CD4-positive, alpha-beta T cell (primary cell): ENCODE measurements around the gene PLD6. TPM values are rescaled to one million over a fixed set of nuclear protein-coding genes. Genes with fewer than 3 reads are reported as not detected.

Experiments
- ATAC-seq: fragments of 200-7000 bp; cut with Tn5 transposase; one replicate; pipeline ENCODE4 v1.10.0; 2022; ENCODE audit warnings: mild to moderate bottlenecking; ENCODE audit not compliant: poor library complexity
- CTCF ChIA-PET: fragments of 350-600 bp; sonication (Branson Sonifier 250); formaldehyde crosslinking; loops from one replicate; lab custom pipeline; 2021; ENCODE audit warnings: antibody characterized with exemption, inconsistent platforms; lab: Charles Lee
- POLR2A ChIA-PET: fragments of 350-600 bp; sonication (Branson Sonifier 250); formaldehyde crosslinking; loops from one replicate; lab custom pipeline; 2021; ENCODE audit warnings: antibody characterized with exemption, inconsistent platforms; lab: Charles Lee
- DNase-seq, 14 experiments: peaks; one replicate each; pipeline ENCODE4 v3.0.0-alpha.2; 2013 to 2020; ENCODE audit warnings: mixed read lengths in 2 of 14
- H3K27ac ChIP-seq, 2 donors: one replicate each; pipeline versions ENCODE4 v1.5.1 to v1.7.0; 2013; ENCODE audit warnings: low read length in 2 of 2, low read depth in 1 of 2, mild to moderate bottlenecking in 1 of 2
- H3K27me3 ChIP-seq, 2 experiments: 1 replicate in 1 of 2; 2 replicates in 1 of 2; pipeline versions ENCODE4 v1.6.1 to v1.7.0; 2013; ENCODE audit warnings: low read length in 2 of 2, control low read depth in 1 of 2, mild to moderate bottlenecking in 1 of 2, moderate library complexity in 1 of 2; ENCODE audit not compliant: insufficient read depth in 2 of 2, control insufficient read depth in 1 of 2
- H3K36me3 ChIP-seq: one replicate; pipeline ENCODE4 v1.6.1; 2013; ENCODE audit warnings: low read length, control low read depth; ENCODE audit not compliant: insufficient read depth
- H3K4me1 ChIP-seq: one replicate; pipeline ENCODE4 v1.6.1; 2013; ENCODE audit warnings: low read length, control low read depth; ENCODE audit not compliant: insufficient read depth
- H3K4me3 ChIP-seq: one replicate; pipeline ENCODE4 v1.5.1; 2013; ENCODE audit warnings: mild to moderate bottlenecking, low read length, moderate library complexity
- H3K9me3 ChIP-seq, 2 experiments: 1 replicate in 1 of 2; 2 replicates in 1 of 2; pipeline versions ENCODE4 v1.6.1 to v1.7.0; 2013; ENCODE audit warnings: low read length in 2 of 2, mild to moderate bottlenecking in 2 of 2, control low read depth in 1 of 2, moderate library complexity in 1 of 2; ENCODE audit not compliant: control insufficient read depth in 1 of 2, insufficient read depth in 1 of 2
- H3K27ac Mint-ChIP-seq: one replicate; pipeline ENCODE4 v1.8.0; 2020; ENCODE audit warnings: mixed read lengths
- H3K27me3 Mint-ChIP-seq: one replicate; pipeline ENCODE4 v1.8.0; 2021; ENCODE audit warnings: mixed read lengths
- H3K36me3 Mint-ChIP-seq: one replicate; pipeline ENCODE4 v1.8.0; 2021; ENCODE audit warnings: low read depth, mixed read lengths
- H3K4me1 Mint-ChIP-seq: one replicate; pipeline ENCODE4 v1.8.0; 2021; ENCODE audit warnings: low read depth, mixed read lengths
- H3K4me3 Mint-ChIP-seq: one replicate; pipeline ENCODE4 v1.8.0; 2020; ENCODE audit warnings: mild to moderate bottlenecking, mixed read lengths
- H3K9me3 Mint-ChIP-seq: one replicate; pipeline ENCODE4 v1.8.0; 2020; ENCODE audit warnings: mixed read lengths
- intact Hi-C, 2 experiments: fragments of 100-400 bp; cut with DNase I in 1 of 2; cut with micrococcal nuclease in 1 of 2; formaldehyde crosslinking; loops; one replicate each; pipeline versions ENCODE4 v1.15.1 to v1.9.0; 2023 to 2025; cut with DNase I, micrococcal nuclease
- total RNA-seq, 174 experiments: library from RNA in 2 of 174; stranded (reverse) in 2 of 174; gene quantifications; one replicate each; pipeline ENCODE4 v1.2.3 and lab custom pipeline; 2021 to 2026
- TF ChIP-seq, protein P1 (sequence below): fragments of 200-600 bp; IDR thresholded peaks from one replicate; pipeline ENCODE4 v1.8.0; 2022; ENCODE audit warnings: antibody characterized with exemption, mild to moderate bottlenecking

Gene PLD6
- total RNA-seq, 2 experiments from 2014 or later = 7.1 to 7.5 TPM

DNA sequence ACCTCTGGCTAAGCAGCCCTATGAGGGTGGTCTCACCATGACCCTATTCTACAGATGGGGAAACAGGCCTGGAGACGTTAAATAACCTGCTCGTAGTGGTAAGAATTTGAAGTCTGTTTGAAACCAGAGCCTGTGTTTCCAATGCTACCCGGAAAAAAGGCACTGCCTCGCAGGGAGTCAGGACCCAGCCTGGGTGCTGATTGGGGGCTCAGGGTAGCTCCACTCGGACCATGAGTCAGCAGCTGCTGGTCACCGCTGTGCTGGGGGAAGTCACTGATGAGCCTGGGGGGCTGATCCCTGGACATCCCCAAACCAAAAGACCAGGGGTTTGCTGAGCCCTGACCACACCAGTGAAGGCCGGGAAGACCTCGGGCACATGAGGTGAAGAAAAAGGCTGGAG is 9.4 kb upstream of the PLD6 start:
- no peak overlapping the region for H3K4me3 ChIP-seq
- Mint-ChIP-seq H3K9me3 (no peaks in the 10 kb centered on the region), H3K27me3 (no peaks in the 10 kb centered on the region), H3K4me3 (no peak overlapping the region), H3K36me3 (peaks cover 56% of the 10 kb centered on the region), H3K4me1 (no peaks in the 10 kb centered on the region), H3K27ac (no peak overlapping the region)
- TF ChIP-seq, protein P1, sequence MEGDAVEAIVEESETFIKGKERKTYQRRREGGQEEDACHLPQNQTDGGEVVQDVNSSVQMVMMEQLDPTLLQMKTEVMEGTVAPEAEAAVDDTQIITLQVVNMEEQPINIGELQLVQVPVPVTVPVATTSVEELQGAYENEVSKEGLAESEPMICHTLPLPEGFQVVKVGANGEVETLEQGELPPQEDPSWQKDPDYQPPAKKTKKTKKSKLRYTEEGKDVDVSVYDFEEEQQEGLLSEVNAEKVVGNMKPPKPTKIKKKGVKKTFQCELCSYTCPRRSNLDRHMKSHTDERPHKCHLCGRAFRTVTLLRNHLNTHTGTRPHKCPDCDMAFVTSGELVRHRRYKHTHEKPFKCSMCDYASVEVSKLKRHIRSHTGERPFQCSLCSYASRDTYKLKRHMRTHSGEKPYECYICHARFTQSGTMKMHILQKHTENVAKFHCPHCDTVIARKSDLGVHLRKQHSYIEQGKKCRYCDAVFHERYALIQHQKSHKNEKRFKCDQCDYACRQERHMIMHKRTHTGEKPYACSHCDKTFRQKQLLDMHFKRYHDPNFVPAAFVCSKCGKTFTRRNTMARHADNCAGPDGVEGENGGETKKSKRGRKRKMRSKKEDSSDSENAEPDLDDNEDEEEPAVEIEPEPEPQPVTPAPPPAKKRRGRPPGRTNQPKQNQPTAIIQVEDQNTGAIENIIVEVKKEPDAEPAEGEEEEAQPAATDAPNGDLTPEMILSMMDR = no peak
- intact Hi-C loops = loop anchor here in 1 of 2 experiments (5.0 kb wide), 1 partner anchor 38 kb away; no protein-coding TSS in a partner anchor
- POLR2A ChIA-PET = no interaction called here
- H3K27ac ChIP-seq = no peak overlapping the region
- H3K9me3 ChIP-seq = no peaks in the 10 kb centered on the region
- CTCF ChIA-PET = no interaction called here
- DNase-seq (no peak), ATAC-seq (no peak)
- peaks cover 61% of the 10 kb centered on the region for H3K36me3 ChIP-seq
- no peaks in the 10 kb centered on the region for H3K27me3 ChIP-seq
- no peaks in the 10 kb centered on the region for H3K4me1 ChIP-seq

DNA sequence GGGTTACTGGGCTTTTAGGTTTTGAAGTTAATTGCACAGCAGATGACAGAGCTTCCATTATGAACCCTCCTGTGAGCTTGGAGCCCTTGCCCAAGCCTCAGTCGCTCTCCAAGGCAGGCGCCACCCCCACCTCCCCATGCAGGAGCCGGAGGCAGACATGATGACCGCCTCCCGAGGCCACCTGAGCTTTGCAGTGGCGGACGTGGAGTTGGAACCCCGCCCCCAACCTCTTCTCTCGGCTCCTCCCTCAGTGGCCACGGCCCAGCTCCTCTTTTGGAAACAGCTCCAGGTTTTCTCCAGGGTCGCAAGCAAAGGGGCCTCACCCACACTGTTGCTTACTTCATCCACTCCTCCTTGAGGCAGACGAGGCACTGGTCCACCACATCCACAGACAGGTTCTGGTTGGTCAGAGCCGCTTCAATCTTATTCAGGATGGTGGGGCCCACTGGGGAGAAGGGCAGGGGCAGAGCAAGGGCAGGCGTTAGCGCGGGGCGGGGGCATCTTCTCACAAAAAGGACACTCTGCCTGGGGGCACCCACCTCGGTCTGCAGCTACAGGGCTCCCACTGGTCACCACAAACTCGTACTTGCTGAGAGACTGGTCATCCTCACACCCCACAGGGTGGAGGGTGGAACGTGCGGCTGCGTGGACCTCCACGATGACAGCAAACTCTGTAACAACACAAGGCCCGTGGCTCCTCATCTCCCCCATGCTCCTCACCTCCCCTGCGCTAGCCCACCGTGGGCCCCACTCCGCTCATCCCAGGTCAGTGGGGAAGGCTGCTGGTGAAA is 8.7 kb upstream of the PLD6 start:
- Mint-ChIP-seq H3K36me3 (peaks cover 49% of the 10 kb centered on the region), H3K9me3 (no peaks in the 10 kb centered on the region), H3K27me3 (no peaks in the 10 kb centered on the region), H3K27ac (no peak overlapping the region), H3K4me1 (no peaks in the 10 kb centered on the region), H3K4me3 (no peak overlapping the region)
- TF ChIP-seq, protein P1 = no peak
- peaks cover 54% of the 10 kb centered on the region for H3K36me3 ChIP-seq
- ChIA-PET CTCF (interaction anchor here (1.4 kb wide), 1 partner anchor 73 kb away, joined by 3 read pairs; no protein-coding TSS in a partner anchor), POLR2A (interaction anchor here (0.8 kb wide), 1 partner anchor 37 kb away, joined by 3 read pairs; no protein-coding TSS in a partner anchor)
- no peaks in the 10 kb centered on the region for H3K4me1 ChIP-seq
- ATAC-seq = no peak
- H3K4me3 ChIP-seq = no peak overlapping the region
- H3K9me3 ChIP-seq = no peaks in the 10 kb centered on the region
- DNase-seq = no peak
- no peaks in the 10 kb centered on the region for H3K27me3 ChIP-seq
- intact Hi-C loops = loop anchor here in 1 of 2 experiments (5.0 kb wide), 1 partner anchor 38 kb away; no protein-coding TSS in a partner anchor
- no peak overlapping the region for H3K27ac ChIP-seq

DNA sequence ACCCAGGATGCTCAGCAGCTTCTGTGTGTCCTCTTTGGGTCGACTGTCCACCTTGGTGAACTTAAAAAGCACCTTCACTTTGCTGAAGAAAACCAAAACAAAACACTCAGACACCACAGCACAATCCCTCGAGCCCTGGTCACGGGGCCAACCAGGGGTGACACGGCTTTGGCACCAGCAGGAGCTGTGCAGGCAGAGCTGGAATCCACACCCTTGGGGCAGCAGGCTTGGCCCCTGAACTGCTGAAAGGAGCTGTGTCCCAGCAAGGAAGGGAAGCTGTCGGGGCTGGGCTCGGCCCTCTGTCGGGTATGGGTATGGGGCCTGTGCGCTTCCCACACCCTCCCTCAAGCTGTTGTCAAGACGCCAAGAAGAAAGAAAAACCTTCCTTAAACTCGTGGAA is 7.6 kb upstream of the PLD6 start:
- H3K9me3 Mint-ChIP-seq = no peaks in the 10 kb centered on the region
- peaks cover 41% of the 10 kb centered on the region for H3K36me3 Mint-ChIP-seq
- no peak for ATAC-seq

More for the DNA sequence above, 7.6 kb upstream of the PLD6 start:
- no peak overlapping the region for H3K4me3 Mint-ChIP-seq
- H3K27me3 ChIP-seq = no peaks in the 10 kb centered on the region
- TF ChIP-seq, protein P1 = no peak
- H3K4me1 ChIP-seq = no peaks in the 10 kb centered on the region
- ChIA-PET CTCF (interaction anchor here (1.4 kb wide), 1 partner anchor 72 kb away, joined by 3 read pairs; no protein-coding TSS in a partner anchor), POLR2A (interaction anchor here (0.8 kb wide), 1 partner anchor 36 kb away, joined by 3 read pairs; no protein-coding TSS in a partner anchor)
- H3K4me1 Mint-ChIP-seq = no peaks in the 10 kb centered on the region
- H3K27me3 Mint-ChIP-seq = no peaks in the 10 kb centered on the region
- intact Hi-C loops = no loop called here
- no peaks in the 10 kb centered on the region for H3K9me3 ChIP-seq
- H3K27ac Mint-ChIP-seq = no peak overlapping the region
- H3K4me3 ChIP-seq = no peak overlapping the region
- no peak for DNase-seq
- no peak overlapping the region for H3K27ac ChIP-seq
- peaks cover 47% of the 10 kb centered on the region for H3K36me3 ChIP-seq
